HepG2 (cell line): ENCODE measurements around the gene AXIN1. TPM values are rescaled to one million over a fixed set of nuclear protein-coding genes. Genes with fewer than 3 reads are reported as not detected.

Source experiments
- ATAC-seq: fragments of 200-7000 bp; cut with Tn5 transposase; 3 replicates; pipeline ENCODE4 v1.9.1; 2020; ENCODE audit warnings: mild to moderate bottlenecking, moderate library complexity
- BruUV-seq: library from RNA; stranded (reverse); fragments of 400-500 nt; replicated peaks from 2 replicates; lab custom pipeline; 2021; lab: Mats Ljungman, UMichigan
- CTCF ChIA-PET: fragments of 300-600 bp; formaldehyde crosslinking; extraction: SDS; loops from one replicate; lab custom pipeline; 2021; ENCODE audit warnings: low total read pairs, inconsistent platforms, low intra/inter-chr PET ratio; lab: Yijun Ruan, JAX
- POLR2A ChIA-PET: fragments of 350-600 bp; sonication (Branson Sonifier 250); formaldehyde crosslinking; loops from one replicate; lab custom pipeline; 2020; ENCODE audit warnings: antibody characterized with exemption, inconsistent platforms; lab: Yijun Ruan, JAX
- DNase-seq: peaks from one replicate; pipeline ENCODE4 v3.0.0-alpha.2; 2015; ENCODE audit warnings: low spot score
- FAIRE-seq: peaks from 3 replicates; lab custom pipeline; 2011; peaks lifted over from hg19 to GRCh38; lab: Jason Lieb, UNC
- H2AFZ ChIP-seq: one replicate; pipeline ENCODE4 v1.6.1; 2011; ENCODE audit warnings: low read length, inconsistent platforms
- H3K27ac ChIP-seq: fragments of 300-600 bp; 3 replicates; pipeline ENCODE4 v1.8.0; 2011; ENCODE audit warnings: mixed run types, mild to moderate bottlenecking, mixed read lengths, low read length, inconsistent platforms; ENCODE audit not compliant: insufficient read depth; ENCODE audit errors: extremely low read length
- H3K27me3 ChIP-seq, 2 experiments: fragments of 200-600 bp in 1 of 2; 2 replicates in 1 of 2; 3 replicates in 1 of 2; pipeline versions ENCODE4 v1.6.0 to v1.8.0; 2011; ENCODE audit warnings: low read length in 2 of 2, mild to moderate bottlenecking in 2 of 2, moderate library complexity in 2 of 2, inconsistent platforms in 1 of 2; ENCODE audit not compliant: insufficient read depth in 2 of 2, control insufficient read depth in 1 of 2
- H3K36me3 ChIP-seq, 2 experiments: fragments of 200-600 bp in 1 of 2; replicated peaks in 1 of 2; 2 replicates in 1 of 2; 3 replicates in 1 of 2; pipeline versions ENCODE4 v1.5.1 to v1.8.0; 2011; ENCODE audit warnings: low read length in 2 of 2, inconsistent platforms in 1 of 2; ENCODE audit not compliant: insufficient read depth in 2 of 2, control insufficient read depth in 1 of 2
- H3K4me1 ChIP-seq: 2 replicates; pipeline ENCODE4 v1.5.1; 2012; ENCODE audit warnings: low read length, inconsistent platforms; ENCODE audit not compliant: insufficient read depth
- H3K4me2 ChIP-seq: 2 replicates; pipeline ENCODE4 v1.6.0; 2011; ENCODE audit warnings: low read depth, low read length, inconsistent platforms
- H3K4me3 ChIP-seq, 3 experiments: fragments of 200-600 bp in 1 of 3; sonication (generic), shearing (Covaris generic) in 1 of 3; replicated peaks in 1 of 3; 2 replicates each; pipeline ENCODE4 v1.5.1; 2011 to 2016; ENCODE audit warnings: low read length in 3 of 3, inconsistent platforms in 2 of 3, low read depth in 2 of 3, mild to moderate bottlenecking in 2 of 3, control low read depth in 1 of 3, mixed read lengths in 1 of 3; ENCODE audit not compliant: insufficient read depth in 1 of 3
- H3K79me2 ChIP-seq: one replicate; pipeline ENCODE4 v1.6.1; 2011; ENCODE audit warnings: low read length, inconsistent platforms; ENCODE audit not compliant: insufficient read depth
- H3K9ac ChIP-seq: 2 replicates; pipeline ENCODE4 v1.6.0; 2011; ENCODE audit warnings: mild to moderate bottlenecking, low read depth, low read length, inconsistent platforms; ENCODE audit not compliant: insufficient read depth
- H3K9me3 ChIP-seq: 2 replicates; pipeline ENCODE4 v1.5.1; 2012; ENCODE audit warnings: mild to moderate bottlenecking, low read length
- H4K20me1 ChIP-seq: 2 replicates; pipeline ENCODE4 v1.6.0; 2011; ENCODE audit warnings: inconsistent platforms, mild to moderate bottlenecking, low read length, moderate library complexity; ENCODE audit not compliant: insufficient read depth
- KMT2A ChIP-seq: sonication (generic); formaldehyde crosslinking; IDR thresholded peaks from 2 replicates; pipeline ENCODE4 v1.4.0; 2020; ENCODE audit warnings: missing genetic modification reagents
- NFKB2 ChIP-seq: sonication (generic); formaldehyde crosslinking; IDR thresholded peaks from 2 replicates; pipeline ENCODE4 v1.4.0; 2020; ENCODE audit warnings: missing genetic modification reagents, borderline replicate concordance
- RFX1 ChIP-seq: fragments of 450-650 bp; IDR thresholded peaks from 2 replicates; pipeline ENCODE4 v1.6.1; 2017
- ZNF460 ChIP-seq: sonication (generic); formaldehyde crosslinking; IDR thresholded peaks from 2 replicates; pipeline ENCODE4 v1.5.1; 2020; ENCODE audit warnings: missing genetic modification reagents, mild to moderate bottlenecking, borderline replicate concordance
- ZNF687 ChIP-seq: sonication (generic); formaldehyde crosslinking; IDR thresholded peaks from 2 replicates; pipeline ENCODE4 v1.5.1; 2020; ENCODE audit warnings: mild to moderate bottlenecking, missing genetic modification reagents, moderate library complexity
- ZNF691 ChIP-seq: sonication (generic); formaldehyde crosslinking; IDR thresholded peaks from 2 replicates; pipeline ENCODE4 v1.4.0; 2020; ENCODE audit warnings: missing genetic modification reagents, low read depth, mild to moderate bottlenecking, borderline replicate concordance
- ZNF772 ChIP-seq: sonication (generic); formaldehyde crosslinking; IDR thresholded peaks from 2 replicates; pipeline ENCODE4 v1.5.0; 2020; ENCODE audit warnings: mild to moderate bottlenecking, missing genetic modification reagents
- WGBS: methylation state at CpG from one replicate; pipeline ENCODE4 v1.1.6; 2017; ENCODE audit warnings: low lambda C conversion rate; 5-methylcytosine and 5-hydroxymethylcytosine counted together
- in situ Hi-C: cut with HindIII; loops from 2 replicates; pipeline ENCODE4 v1.10.0; 2017; ENCODE audit warnings: low pct_unique_long_range_greater_than_20kb; ENCODE audit not compliant: extremely low pct_ligation_motif_present
- intact Hi-C: fragments of 100-400 bp; cut with micrococcal nuclease; formaldehyde crosslinking; loops from one replicate; pipeline ENCODE4 v1.10.0; 2022; ENCODE audit not compliant: unreplicated experiment
- polyA plus RNA-seq, 8 experiments: library from polyadenylated mRNA; depleted of rRNA in 3 of 8; stranded (reverse) in 7 of 8; unstranded in 1 of 8; fragments of >200 nt; fragmentation: Illumina TruSeq in 4 of 8; extraction: Trizol in 4 of 8; gene quantifications; 2 replicates each; pipeline versions ENCODE4 v1.2.1 to v1.2.3, GENCODE V29; 2011 to 2016; ENCODE audit warnings: low read depth in 4 of 8, missing spikeins in 1 of 8, mixed read lengths in 1 of 8; ENCODE audit not compliant: insufficient read depth in 1 of 8
- total RNA-seq, 5 experiments: library from RNA; depleted of rRNA; stranded (reverse); fragments of >200 nt; fragmentation: Illumina TruSeq; extraction: Trizol; gene quantifications; 2 replicates each; pipeline ENCODE4 v1.2.3, GENCODE V29; 2016; ENCODE audit warnings: low read depth in 1 of 5

AXIN1 gene
- total and polyA plus RNA-seq, 2 of the 13 experiments (the other 11 are each of a cell fraction or from before 2014, with no cell fraction given) = 24.0 to 26.0 TPM

GRCh38 chr16:354971-355461, 2.5 kb upstream of the AXIN1 start:
- in situ Hi-C loops = no loop called here
- ChIA-PET POLR2A (no interaction called here), CTCF (no interaction called here)

More at GRCh38 chr16:354971-355461, 2.5 kb upstream of the AXIN1 start:
- Histone ChIP-seq H3K4me1 (peaks cover 72% of the 10 kb centered on the region), H3K79me2 (peaks cover 19% of the 10 kb centered on the region), H2AFZ (no peak overlapping the region), H3K27me3 (no peaks in the 10 kb centered on the region), H3K27ac (no peak overlapping the region), H3K4me3 (peak overlapping the region in 1 of 3 experiments; percentile 84; a peak in 1 of 6 replicates), H3K36me3 (peaks cover 1 to 7% of the 10 kb centered on the region in 2 experiments; a peak in 2 of 5 replicates), H3K9me3 (no peaks in the 10 kb centered on the region), H3K4me2 (peak overlapping the region; percentile 100; the same call in 1 of the 2 replicates), H3K9ac (peak overlapping the region; percentile 29; the same call in 1 of the 2 replicates), H4K20me1 (no peaks in the 10 kb centered on the region)
- WGBS = 90% methylated on average over 5 of the region's 10 CpGs
- DNase-seq (no peak), FAIRE-seq (no peak), ATAC-seq (no peak)
- BruUV-seq = no TSS peak
- no peak for TF ChIP-seq RFX1
- TF ChIP-seq ZNF687 (CRISPR knock-in tag) = peak; percentile 14; the same call in 1 of the 2 replicates
- no peak for TF ChIP-seq ZNF691
- no peak for TF ChIP-seq NFKB2 (CRISPR knock-in tag)
- TF ChIP-seq ZNF772 (CRISPR knock-in tag) = no peak
- TF ChIP-seq ZNF460 (CRISPR knock-in tag) = no peak
- TF ChIP-seq KMT2A (CRISPR knock-in tag) = no peak
- TF ChIP-seq, all 625 proteins: peak for 1
- intact Hi-C loops = no loop called here
